8988T (cell line): ENCODE measurements around the gene OR4M1.
"Not testable (repeated sequence)": the region's sequence is repeated elsewhere in the genome, so short reads cannot be mapped to it uniquely, and the experiment has no call there.

Experiments used
- DNase-seq: peaks from one replicate; pipeline ENCODE4 v3.0.0; 2011

The OR4M1 gene

DNA sequence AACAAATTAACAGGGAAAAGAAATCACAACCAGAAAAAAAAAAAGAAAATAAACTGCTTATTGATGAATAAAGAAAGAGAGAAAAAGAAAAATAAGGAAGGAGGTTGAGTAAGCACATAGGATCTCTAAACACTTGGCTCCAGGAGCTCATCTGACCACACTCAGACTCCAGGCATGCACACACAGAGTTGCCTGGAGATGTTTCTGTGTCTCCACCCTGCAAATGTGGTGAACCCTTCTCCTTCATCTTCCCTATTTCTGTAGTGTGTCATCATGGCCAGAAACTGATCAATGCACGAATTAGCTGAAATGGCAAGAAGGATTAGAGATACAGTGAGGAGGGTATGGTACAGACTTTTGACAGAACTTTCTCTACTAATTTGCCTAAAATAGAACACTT lies 50.5 kb downstream of the OR4M1 start:
- DNase-seq, result no peak

GRCh38 chr14:19827626-19828244 lies 54.4 kb downstream of the OR4M1 start:
- DNase-seq, result not testable (repeated sequence)

GRCh38 chr14:19828314-19828713 lies 55.0 kb downstream of the OR4M1 start:
- no peak for DNase-seq
